ENCODE measurements around the gene PGAP1. TPM values are rescaled to one million over a fixed set of nuclear protein-coding genes. Genes with fewer than 3 reads are reported as not detected.

PGAP1 gene
- total RNA-seq, 1 experiment from 2014 or later, result 29.4 TPM

DNA sequence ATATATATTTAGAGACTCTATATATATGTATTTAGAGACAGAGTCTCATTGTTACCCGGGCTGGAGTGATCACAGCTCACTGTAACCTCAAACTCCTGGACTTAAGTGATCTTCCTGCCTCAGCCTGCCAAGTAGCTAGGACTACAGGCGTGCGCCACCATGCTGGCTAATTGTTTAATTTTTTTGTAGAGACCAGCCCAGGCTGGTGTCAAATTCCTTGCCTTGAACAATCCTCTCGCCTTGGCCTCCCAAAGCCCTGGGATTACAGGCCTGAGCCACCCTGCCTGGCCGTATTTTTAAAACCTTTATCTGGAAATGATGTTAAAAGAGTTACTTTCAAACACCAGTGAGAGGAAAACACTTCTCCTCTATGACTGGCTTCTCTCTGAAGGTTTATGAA, 30.9 kb upstream of the PGAP1 start (continued):
- TF ChIP-seq, protein P1, sequence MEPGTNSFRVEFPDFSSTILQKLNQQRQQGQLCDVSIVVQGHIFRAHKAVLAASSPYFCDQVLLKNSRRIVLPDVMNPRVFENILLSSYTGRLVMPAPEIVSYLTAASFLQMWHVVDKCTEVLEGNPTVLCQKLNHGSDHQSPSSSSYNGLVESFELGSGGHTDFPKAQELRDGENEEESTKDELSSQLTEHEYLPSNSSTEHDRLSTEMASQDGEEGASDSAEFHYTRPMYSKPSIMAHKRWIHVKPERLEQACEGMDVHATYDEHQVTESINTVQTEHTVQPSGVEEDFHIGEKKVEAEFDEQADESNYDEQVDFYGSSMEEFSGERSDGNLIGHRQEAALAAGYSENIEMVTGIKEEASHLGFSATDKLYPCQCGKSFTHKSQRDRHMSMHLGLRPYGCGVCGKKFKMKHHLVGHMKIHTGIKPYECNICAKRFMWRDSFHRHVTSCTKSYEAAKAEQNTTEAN (CRISPR knock-in tag; IDR thresholded peaks at IDR 0.05), result no peak

DNA sequence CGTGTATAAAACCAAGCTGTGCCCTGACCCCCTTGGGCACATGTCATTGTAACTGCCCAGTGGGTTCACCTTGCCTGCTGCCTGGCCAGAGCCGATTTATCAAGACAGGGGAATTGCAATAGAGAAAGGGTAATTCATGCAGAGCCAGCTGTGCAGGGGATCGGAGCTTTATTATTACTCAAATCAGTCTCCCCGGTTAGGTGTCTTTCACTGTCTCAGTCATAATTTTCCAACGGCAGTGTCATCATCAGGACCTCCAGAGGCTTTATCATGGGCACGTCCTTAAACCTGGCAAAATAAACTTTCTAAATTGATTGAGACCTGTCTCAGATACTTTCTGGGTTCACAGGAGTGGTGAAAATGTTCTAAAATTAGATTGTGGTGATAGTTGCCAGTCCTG, 29.6 kb upstream of the PGAP1 start:
- POLR2A ChIA-PET, result no interaction called here
- CTCF ChIA-PET, result no interaction called here
- no peak for DNase-seq (ENCODE audit: low spot score)
- Mint-ChIP-seq H3K36me3 (no peaks in the 10 kb centered on the region), H3K9me3 (no peaks in the 10 kb centered on the region), H3K4me3 (no peak overlapping the region), H3K27ac (peak overlapping the region; percentile 67; the same call in 1 of the 2 replicates), H3K27me3 (ENCODE audit: low read depth) (no peaks in the 10 kb centered on the region), H3K4me1 (peaks cover 43% of the 10 kb centered on the region)
- TF ChIP-seq, protein P2, sequence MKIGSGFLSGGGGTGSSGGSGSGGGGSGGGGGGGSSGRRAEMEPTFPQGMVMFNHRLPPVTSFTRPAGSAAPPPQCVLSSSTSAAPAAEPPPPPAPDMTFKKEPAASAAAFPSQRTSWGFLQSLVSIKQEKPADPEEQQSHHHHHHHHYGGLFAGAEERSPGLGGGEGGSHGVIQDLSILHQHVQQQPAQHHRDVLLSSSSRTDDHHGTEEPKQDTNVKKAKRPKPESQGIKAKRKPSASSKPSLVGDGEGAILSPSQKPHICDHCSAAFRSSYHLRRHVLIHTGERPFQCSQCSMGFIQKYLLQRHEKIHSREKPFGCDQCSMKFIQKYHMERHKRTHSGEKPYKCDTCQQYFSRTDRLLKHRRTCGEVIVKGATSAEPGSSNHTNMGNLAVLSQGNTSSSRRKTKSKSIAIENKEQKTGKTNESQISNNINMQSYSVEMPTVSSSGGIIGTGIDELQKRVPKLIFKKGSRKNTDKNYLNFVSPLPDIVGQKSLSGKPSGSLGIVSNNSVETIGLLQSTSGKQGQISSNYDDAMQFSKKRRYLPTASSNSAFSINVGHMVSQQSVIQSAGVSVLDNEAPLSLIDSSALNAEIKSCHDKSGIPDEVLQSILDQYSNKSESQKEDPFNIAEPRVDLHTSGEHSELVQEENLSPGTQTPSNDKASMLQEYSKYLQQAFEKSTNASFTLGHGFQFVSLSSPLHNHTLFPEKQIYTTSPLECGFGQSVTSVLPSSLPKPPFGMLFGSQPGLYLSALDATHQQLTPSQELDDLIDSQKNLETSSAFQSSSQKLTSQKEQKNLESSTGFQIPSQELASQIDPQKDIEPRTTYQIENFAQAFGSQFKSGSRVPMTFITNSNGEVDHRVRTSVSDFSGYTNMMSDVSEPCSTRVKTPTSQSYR (CRISPR knock-in tag; IDR thresholded peaks at IDR 0.05), result no peak
- ATAC-seq, result no peak

DNA sequence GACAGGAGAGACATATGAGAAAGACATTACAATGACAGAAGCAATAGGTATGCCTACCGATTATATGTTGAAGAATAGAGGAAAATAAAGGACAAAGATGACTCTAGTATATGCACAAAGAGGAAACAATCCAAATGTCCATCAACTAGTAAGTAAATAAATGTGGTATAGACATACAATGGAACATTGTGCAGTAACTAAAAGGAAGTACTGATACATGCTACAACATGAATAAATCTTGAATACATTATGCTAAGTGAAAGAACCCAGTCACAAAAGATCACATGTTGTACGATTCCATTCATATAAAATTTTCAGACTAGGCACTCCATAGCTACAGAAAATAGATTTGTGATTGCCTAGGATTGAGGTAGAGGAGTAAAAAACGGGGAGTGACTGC, 28.5 kb upstream of the PGAP1 start:
- POLR2A ChIA-PET, result no interaction called here

More for the DNA sequence above, 28.5 kb upstream of the PGAP1 start:
- no peak for TF ChIP-seq NFYB (CRISPR knock-in tag; conservative IDR thresholded peaks at IDR 0.05; ENCODE audit: low read depth)
- no peak for TF ChIP-seq NR2C2 (CRISPR knock-in tag; IDR thresholded peaks at IDR 0.05)
- TF ChIP-seq, protein P3, sequence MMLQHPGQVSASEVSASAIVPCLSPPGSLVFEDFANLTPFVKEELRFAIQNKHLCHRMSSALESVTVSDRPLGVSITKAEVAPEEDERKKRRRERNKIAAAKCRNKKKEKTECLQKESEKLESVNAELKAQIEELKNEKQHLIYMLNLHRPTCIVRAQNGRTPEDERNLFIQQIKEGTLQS (CRISPR knock-in tag; conservative IDR thresholded peaks at IDR 0.05), result no peak
- no peak for TF ChIP-seq RELA (CRISPR knock-in tag; IDR thresholded peaks at IDR 0.05; ENCODE audit: borderline replicate concordance)
- TF ChIP-seq, protein P4, sequence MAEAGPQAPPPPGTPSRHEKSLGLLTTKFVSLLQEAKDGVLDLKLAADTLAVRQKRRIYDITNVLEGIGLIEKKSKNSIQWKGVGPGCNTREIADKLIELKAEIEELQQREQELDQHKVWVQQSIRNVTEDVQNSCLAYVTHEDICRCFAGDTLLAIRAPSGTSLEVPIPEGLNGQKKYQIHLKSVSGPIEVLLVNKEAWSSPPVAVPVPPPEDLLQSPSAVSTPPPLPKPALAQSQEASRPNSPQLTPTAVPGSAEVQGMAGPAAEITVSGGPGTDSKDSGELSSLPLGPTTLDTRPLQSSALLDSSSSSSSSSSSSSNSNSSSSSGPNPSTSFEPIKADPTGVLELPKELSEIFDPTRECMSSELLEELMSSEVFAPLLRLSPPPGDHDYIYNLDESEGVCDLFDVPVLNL (CRISPR knock-in tag; IDR thresholded peaks at IDR 0.05; ENCODE audit: borderline replicate concordance, low read depth), result no peak
- TF ChIP-seq, protein P5, sequence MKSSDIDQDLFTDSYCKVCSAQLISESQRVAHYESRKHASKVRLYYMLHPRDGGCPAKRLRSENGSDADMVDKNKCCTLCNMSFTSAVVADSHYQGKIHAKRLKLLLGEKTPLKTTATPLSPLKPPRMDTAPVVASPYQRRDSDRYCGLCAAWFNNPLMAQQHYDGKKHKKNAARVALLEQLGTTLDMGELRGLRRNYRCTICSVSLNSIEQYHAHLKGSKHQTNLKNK (CRISPR knock-in tag; IDR thresholded peaks at IDR 0.05), result no peak
- no peak for TF ChIP-seq KAT7 (CRISPR knock-in tag; IDR thresholded peaks at IDR 0.05; ENCODE audit: borderline replicate concordance)
- TF ChIP-seq, protein P6, sequence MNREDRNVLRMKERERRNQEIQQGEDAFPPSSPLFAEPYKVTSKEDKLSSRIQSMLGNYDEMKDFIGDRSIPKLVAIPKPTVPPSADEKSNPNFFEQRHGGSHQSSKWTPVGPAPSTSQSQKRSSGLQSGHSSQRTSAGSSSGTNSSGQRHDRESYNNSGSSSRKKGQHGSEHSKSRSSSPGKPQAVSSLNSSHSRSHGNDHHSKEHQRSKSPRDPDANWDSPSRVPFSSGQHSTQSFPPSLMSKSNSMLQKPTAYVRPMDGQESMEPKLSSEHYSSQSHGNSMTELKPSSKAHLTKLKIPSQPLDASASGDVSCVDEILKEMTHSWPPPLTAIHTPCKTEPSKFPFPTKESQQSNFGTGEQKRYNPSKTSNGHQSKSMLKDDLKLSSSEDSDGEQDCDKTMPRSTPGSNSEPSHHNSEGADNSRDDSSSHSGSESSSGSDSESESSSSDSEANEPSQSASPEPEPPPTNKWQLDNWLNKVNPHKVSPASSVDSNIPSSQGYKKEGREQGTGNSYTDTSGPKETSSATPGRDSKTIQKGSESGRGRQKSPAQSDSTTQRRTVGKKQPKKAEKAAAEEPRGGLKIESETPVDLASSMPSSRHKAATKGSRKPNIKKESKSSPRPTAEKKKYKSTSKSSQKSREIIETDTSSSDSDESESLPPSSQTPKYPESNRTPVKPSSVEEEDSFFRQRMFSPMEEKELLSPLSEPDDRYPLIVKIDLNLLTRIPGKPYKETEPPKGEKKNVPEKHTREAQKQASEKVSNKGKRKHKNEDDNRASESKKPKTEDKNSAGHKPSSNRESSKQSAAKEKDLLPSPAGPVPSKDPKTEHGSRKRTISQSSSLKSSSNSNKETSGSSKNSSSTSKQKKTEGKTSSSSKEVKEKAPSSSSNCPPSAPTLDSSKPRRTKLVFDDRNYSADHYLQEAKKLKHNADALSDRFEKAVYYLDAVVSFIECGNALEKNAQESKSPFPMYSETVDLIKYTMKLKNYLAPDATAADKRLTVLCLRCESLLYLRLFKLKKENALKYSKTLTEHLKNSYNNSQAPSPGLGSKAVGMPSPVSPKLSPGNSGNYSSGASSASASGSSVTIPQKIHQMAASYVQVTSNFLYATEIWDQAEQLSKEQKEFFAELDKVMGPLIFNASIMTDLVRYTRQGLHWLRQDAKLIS (CRISPR knock-in tag; IDR thresholded peaks at IDR 0.05; ENCODE audit: borderline replicate concordance), result no peak
- H3K4me3 Mint-ChIP-seq, result no peak overlapping the region
- DNase-seq (ENCODE audit: low spot score), result no peak
- H3K4me1 Mint-ChIP-seq, result peaks cover 43% of the 10 kb centered on the region
- CTCF ChIA-PET, result no interaction called here
- H3K27ac Mint-ChIP-seq, result no peak overlapping the region
- ATAC-seq, result no peak
- H3K27me3 Mint-ChIP-seq (ENCODE audit: low read depth), result no peaks in the 10 kb centered on the region
- H3K9me3 Mint-ChIP-seq, result no peaks in the 10 kb centered on the region
- H3K36me3 Mint-ChIP-seq, result no peaks in the 10 kb centered on the region

Data from WTC11 (cell line).